Measurements from ENCODE around the gene BBX. TPM values are rescaled to one million over a fixed set of nuclear protein-coding genes. Genes with fewer than 3 reads are reported as not detected.

The BBX gene
- total RNA-seq, 4 donors from 2014 or later, result 54.3 to 104 (median 88.1) TPM

GRCh38 chr3:107641572-107642307 lies 119.0 kb downstream of the BBX start:
- H3K4me1 ChIP-seq, result peaks cover 0 to 18% (median 0%) of the 10 kb centered on the region in 4 donors
- no peak overlapping the region for H3K4me3 ChIP-seq
- H3K27me3 ChIP-seq, result no peaks in the 10 kb centered on the region
- no peak for TF ChIP-seq EP300 (IDR thresholded peaks at IDR 0.05)
- TF ChIP-seq CTCF (IDR thresholded peaks at IDR 0.05), result no peak
- H3K36me3 ChIP-seq, result no peaks in the 10 kb centered on the region
- H3K27ac ChIP-seq, result no peak overlapping the region
- WGBS, 2 donors, result 51 to 64% methylated on average over 2 of the region's 2 CpGs
- H3K9me3 ChIP-seq, result no peaks in the 10 kb centered on the region
- DNase-seq (ENCODE audit: low spot score in 2 of 2), result no peak

- Histone ChIP-seq H3K27ac (no peak overlapping the region), H3K27me3 (no peaks in the 10 kb centered on the region), H3K4me1 (peaks cover 0 to 18% (median 0%) of the 10 kb centered on the region in 4 donors), H3K9me3 (no peaks in the 10 kb centered on the region), H3K4me3 (no peak overlapping the region), H3K36me3 (peaks cover 0 to 9% (median 0%) of the 10 kb centered on the region in 3 donors)
- no peak for TF ChIP-seq POLR2A (IDR thresholded peaks at IDR 0.05)
- no peak for DNase-seq (ENCODE audit: low spot score in 2 of 2)
- 86 to 88% methylated on average over 6 of the region's 6 CpGs for WGBS, 2 donors
These were observed 120.5 kb downstream of the BBX start for GRCh38 chr3:107643038-107643883.

GRCh38 chr3:107644631-107645030 lies 121.9 kb downstream of the BBX start:
- H3K4me3 ChIP-seq, result no peak overlapping the region
- no peak overlapping the region for H3K27ac ChIP-seq
- 56 to 59% methylated on average over 3 of the region's 3 CpGs for WGBS, 2 donors
- H3K36me3 ChIP-seq, result peaks cover 0 to 17% (median 0%) of the 10 kb centered on the region in 3 donors
- peaks cover 0 to 18% (median 0%) of the 10 kb centered on the region in 4 donors for H3K4me1 ChIP-seq
- H3K9me3 ChIP-seq, result no peaks in the 10 kb centered on the region
- TF ChIP-seq EP300 (IDR thresholded peaks at IDR 0.05), result no peak
- TF ChIP-seq POLR2A (IDR thresholded peaks at IDR 0.05), result no peak
- TF ChIP-seq CTCF (IDR thresholded peaks at IDR 0.05), result no peak
- no peaks in the 10 kb centered on the region for H3K27me3 ChIP-seq
- DNase-seq (ENCODE audit: low spot score in 2 of 2), result no peak

GRCh38 chr3:107650788-107651187 lies 128.0 kb downstream of the BBX start:
- no peak overlapping the region for H3K4me3 ChIP-seq
- no peaks in the 10 kb centered on the region for H3K9me3 ChIP-seq
- peaks cover 0 to 17% (median 0%) of the 10 kb centered on the region in 3 donors for H3K36me3 ChIP-seq
- TF ChIP-seq CTCF (IDR thresholded peaks at IDR 0.05), result no peak
- no peaks in the 10 kb centered on the region for H3K27me3 ChIP-seq
- DNase-seq (ENCODE audit: low spot score in 2 of 2), result no peak
- 86 to 88% methylated on average over 3 of the region's 3 CpGs for WGBS, 2 donors
- H3K27ac ChIP-seq, result no peak overlapping the region
- no peaks in the 10 kb centered on the region for H3K4me1 ChIP-seq

GRCh38 chr3:107651782-107652181 lies 129.0 kb downstream of the BBX start:
- DNase-seq (ENCODE audit: low spot score in 2 of 2), result no peak
- Histone ChIP-seq H3K9me3 (no peaks in the 10 kb centered on the region), H3K4me3 (no peak overlapping the region), H3K36me3 (peaks cover 0 to 17% (median 0%) of the 10 kb centered on the region in 3 donors), H3K27ac (no peak overlapping the region), H3K4me1 (no peaks in the 10 kb centered on the region), H3K27me3 (no peaks in the 10 kb centered on the region)
- TF ChIP-seq POLR2A (IDR thresholded peaks at IDR 0.05) (no peak), CTCF (IDR thresholded peaks at IDR 0.05) (no peak), EP300 (IDR thresholded peaks at IDR 0.05) (no peak)
